Activated naive CD4-positive, alpha-beta T cell (primary cell): ENCODE data around the gene KDM5A.
"Not testable (repeated sequence)": the region's sequence is repeated elsewhere in the genome, so short reads cannot be mapped to it uniquely, and the experiment has no call there.

Experiments used
- DNase-seq, 4 experiments: peaks; one replicate each; lab custom pipeline; 2025; lab: John Stamatoyannopoulos, UW

KDM5A gene

GRCh38 chr12:238736-239398, 150.3 kb downstream of the KDM5A start:
- no peak for DNase-seq

GRCh38 chr12:238116-238515, 151.0 kb downstream of the KDM5A start:
- no peak for DNase-seq

GRCh38 chr12:237026-237815, 151.9 kb downstream of the KDM5A start:
- DNase-seq = no peak

GRCh38 chr12:236445-236844, 152.7 kb downstream of the KDM5A start:
- no peak for DNase-seq

GRCh38 chr12:235967-236366, 153.2 kb downstream of the KDM5A start:
- not testable (repeated sequence) for DNase-seq

GRCh38 chr12:234891-235415, 154.2 kb downstream of the KDM5A start:
- no peak for DNase-seq

GRCh38 chr12:234019-234418, 155.1 kb downstream of the KDM5A start:
- no peak for DNase-seq

GRCh38 chr12:233615-233968, 155.5 kb downstream of the KDM5A start:
- DNase-seq = no peak

GRCh38 chr12:232731-233614, 156.1 kb downstream of the KDM5A start:
- no peak for DNase-seq

GRCh38 chr12:230925-231671, 158.0 kb downstream of the KDM5A start:
- no peak for DNase-seq
